Measurements from ENCODE around the gene TDRD10. TPM values are rescaled to one million over a fixed set of nuclear protein-coding genes. Genes with fewer than 3 reads are reported as not detected.

The TDRD10 gene
- total RNA-seq, 3 donors from 2014 or later: not detected

GRCh38 chr1:154582885-154583284 lies 80.9 kb downstream of the TDRD10 start:
- Mint-ChIP-seq H3K27me3 (ENCODE audit: low read depth) (no peaks in the 10 kb centered on the region), H3K36me3 (ENCODE audit: insufficient read depth) (peaks cover 50% of the 10 kb centered on the region), H3K9me3 (no peaks in the 10 kb centered on the region), H3K4me1 (ENCODE audit: low read depth) (no peaks in the 10 kb centered on the region), H3K4me3 (no peak overlapping the region)
- ATAC-seq (no peak), DNase-seq (no peak)

GRCh38 chr1:154583773-154584172 lies 81.8 kb downstream of the TDRD10 start:
- DNase-seq: no peak
- Mint-ChIP-seq H3K36me3 (ENCODE audit: insufficient read depth) (peaks cover 55% of the 10 kb centered on the region), H3K27me3 (ENCODE audit: low read depth) (no peaks in the 10 kb centered on the region), H3K4me1 (ENCODE audit: low read depth) (no peaks in the 10 kb centered on the region), H3K4me3 (no peak overlapping the region), H3K9me3 (no peaks in the 10 kb centered on the region)
- no peak for ATAC-seq

- DNase-seq: no peak
- Mint-ChIP-seq H3K4me1 (ENCODE audit: low read depth) (no peaks in the 10 kb centered on the region), H3K9me3 (no peaks in the 10 kb centered on the region), H3K27me3 (ENCODE audit: low read depth) (no peaks in the 10 kb centered on the region), H3K36me3 (ENCODE audit: insufficient read depth) (peaks cover 58% of the 10 kb centered on the region), H3K4me3 (no peak overlapping the region)
- ATAC-seq: no peak
Measured at GRCh38 chr1:154584267-154584994, 82.4 kb downstream of the TDRD10 start.

- no peaks in the 10 kb centered on the region for H3K27me3 Mint-ChIP-seq (ENCODE audit: low read depth)
- peaks cover 1% of the 10 kb centered on the region for H3K4me1 Mint-ChIP-seq (ENCODE audit: low read depth)
- no peak for ATAC-seq
- H3K9me3 Mint-ChIP-seq: no peaks in the 10 kb centered on the region
- H3K4me3 Mint-ChIP-seq: no peak overlapping the region
- no peak for DNase-seq
- peaks cover 67% of the 10 kb centered on the region for H3K36me3 Mint-ChIP-seq (ENCODE audit: insufficient read depth)
Measured at GRCh38 chr1:154586231-154586630, 84.2 kb downstream of the TDRD10 start.

- Mint-ChIP-seq H3K4me1 (ENCODE audit: low read depth) (peaks cover 1% of the 10 kb centered on the region), H3K9me3 (no peaks in the 10 kb centered on the region), H3K36me3 (ENCODE audit: insufficient read depth) (peaks cover 68% of the 10 kb centered on the region), H3K27me3 (ENCODE audit: low read depth) (no peaks in the 10 kb centered on the region), H3K4me3 (no peak overlapping the region)
- ATAC-seq: no peak
- DNase-seq: no peak
Measured at GRCh38 chr1:154586641-154587040, 84.6 kb downstream of the TDRD10 start.

GRCh38 chr1:154589780-154590179 lies 87.8 kb downstream of the TDRD10 start:
- H3K27me3 Mint-ChIP-seq (ENCODE audit: low read depth): no peaks in the 10 kb centered on the region
- DNase-seq: no peak
- ATAC-seq: no peak
- H3K4me1 Mint-ChIP-seq (ENCODE audit: low read depth): peaks cover 4% of the 10 kb centered on the region
- H3K9me3 Mint-ChIP-seq: no peaks in the 10 kb centered on the region
- H3K4me3 Mint-ChIP-seq: no peak overlapping the region
- H3K36me3 Mint-ChIP-seq (ENCODE audit: insufficient read depth): peaks cover 75% of the 10 kb centered on the region

- DNase-seq (no peak), ATAC-seq (no peak)
- no peaks in the 10 kb centered on the region for H3K27me3 Mint-ChIP-seq (ENCODE audit: low read depth)
- H3K4me3 Mint-ChIP-seq: no peak overlapping the region
- H3K9me3 Mint-ChIP-seq: no peaks in the 10 kb centered on the region
- H3K4me1 Mint-ChIP-seq (ENCODE audit: low read depth): peaks cover 4% of the 10 kb centered on the region
- H3K36me3 Mint-ChIP-seq (ENCODE audit: insufficient read depth): peaks cover 70% of the 10 kb centered on the region
Measured at GRCh38 chr1:154590756-154591155, 88.7 kb downstream of the TDRD10 start.

- Mint-ChIP-seq H3K9me3 (no peaks in the 10 kb centered on the region), H3K4me3 (no peak overlapping the region), H3K27me3 (ENCODE audit: low read depth) (no peaks in the 10 kb centered on the region), H3K4me1 (ENCODE audit: low read depth) (peaks cover 4% of the 10 kb centered on the region), H3K36me3 (ENCODE audit: insufficient read depth) (peaks cover 65% of the 10 kb centered on the region)
- no peak for DNase-seq
- no peak for ATAC-seq
Measured at GRCh38 chr1:154591206-154591605, 89.2 kb downstream of the TDRD10 start.

- peaks cover 4% of the 10 kb centered on the region for H3K4me1 Mint-ChIP-seq (ENCODE audit: low read depth)
- no peaks in the 10 kb centered on the region for H3K27me3 Mint-ChIP-seq (ENCODE audit: low read depth)
- peaks cover 57% of the 10 kb centered on the region for H3K36me3 Mint-ChIP-seq (ENCODE audit: insufficient read depth)
- ATAC-seq (no peak), DNase-seq (no peak)
- H3K4me3 Mint-ChIP-seq: no peak overlapping the region
- H3K9me3 Mint-ChIP-seq: no peaks in the 10 kb centered on the region
Measured at GRCh38 chr1:154593390-154593789, 91.4 kb downstream of the TDRD10 start.

GRCh38 chr1:154594811-154595210 lies 92.8 kb downstream of the TDRD10 start:
- no peak for ATAC-seq
- Mint-ChIP-seq H3K4me1 (ENCODE audit: low read depth) (peaks cover 15% of the 10 kb centered on the region), H3K9me3 (no peaks in the 10 kb centered on the region), H3K36me3 (ENCODE audit: insufficient read depth) (peaks cover 49% of the 10 kb centered on the region), H3K27me3 (ENCODE audit: low read depth) (no peaks in the 10 kb centered on the region), H3K4me3 (no peak overlapping the region)
- DNase-seq: no peak

GRCh38 chr1:154595621-154596020 lies 93.6 kb downstream of the TDRD10 start:
- Mint-ChIP-seq H3K9me3 (no peaks in the 10 kb centered on the region), H3K36me3 (ENCODE audit: insufficient read depth) (peaks cover 47% of the 10 kb centered on the region), H3K27me3 (ENCODE audit: low read depth) (no peaks in the 10 kb centered on the region), H3K4me1 (ENCODE audit: low read depth) (peaks cover 20% of the 10 kb centered on the region), H3K4me3 (no peak overlapping the region)
- ATAC-seq (peak in 1 of 2 donors; percentile 52), DNase-seq (no peak)

Other genes starting within 250 kb of the TDRD10 start
- 100 to 1,000 TPM; 131 to 178 (median 157) TPM for gene HAX1, start 229.6 kb upstream of the TDRD10 start, total RNA-seq
- gene AQP10, start 181.1 kb upstream of the TDRD10 start, total RNA-seq: not detected
- gene ATP8B2, start 176.7 kb upstream of the TDRD10 start, total RNA-seq: 10 to 100 TPM; 73.1 to 74.9 (median 73.4) TPM
- gene IL6R, start 96.9 kb upstream of the TDRD10 start, total RNA-seq: 10 to 100 TPM; 20.7 to 28.7 (median 24.1) TPM
- gene SHE, start 193 bp downstream of the TDRD10 start, total RNA-seq: under 1 TPM; 0.03 to 0.14 (median 0.05) TPM
- 100 to 1,000 TPM in 2 of 3 donors, 10 to 100 TPM in 1; 99.0 to 106 (median 103) TPM for gene UBE2Q1, start 56.4 kb downstream of the TDRD10 start, total RNA-seq
- gene CHRNB2, start 65.6 kb downstream of the TDRD10 start, total RNA-seq: under 1 TPM in 1 of 3 donors, not detected in 2; 0.14 TPM
- 100 to 1,000 TPM; 218 to 245 (median 245) TPM for gene ADAR, start 106.0 kb downstream of the TDRD10 start, total RNA-seq

Measured in activated T-cell treated with anti-CD3 and anti-CD28 coated beads, Interleukin-2, amount 50 U/mL, for 4 hours (primary cell).